Activated CD8-positive, alpha-beta T cell treated with anti-CD3 and anti-CD28 coated beads for 36 hours (primary cell): ENCODE results near the gene SLC5A5. TPM values are rescaled to one million over a fixed set of nuclear protein-coding genes. Genes with fewer than 3 reads are reported as not detected.

Experiments used
- ATAC-seq: fragments of 200-7000 bp; cut with Tn5 transposase; one replicate; pipeline ENCODE4 v1.10.0; 2021; ENCODE audit warnings: mild to moderate bottlenecking, moderate library complexity
- CTCF ChIA-PET: fragments of 350-600 bp; sonication (Branson Sonifier 250); formaldehyde crosslinking; loops from one replicate; lab custom pipeline; 2021; ENCODE audit warnings: antibody characterized with exemption; lab: Charles Lee
- POLR2A ChIA-PET: fragments of 350-600 bp; sonication (Branson Sonifier 250); formaldehyde crosslinking; loops from one replicate; lab custom pipeline; 2021; ENCODE audit warnings: antibody characterized with exemption; lab: Charles Lee
- DNase-seq: peaks from one replicate; pipeline ENCODE4 v3.0.0-alpha.2; 2020
- H3K27ac Mint-ChIP-seq: one replicate; pipeline ENCODE4 v1.8.0; 2021; ENCODE audit warnings: mild to moderate bottlenecking, mixed read lengths
- H3K27me3 Mint-ChIP-seq: one replicate; pipeline ENCODE4 v1.8.0; 2021; ENCODE audit warnings: mixed read lengths
- H3K36me3 Mint-ChIP-seq: one replicate; pipeline ENCODE4 v1.8.0; 2021; ENCODE audit warnings: low read depth, mixed read lengths
- H3K4me1 Mint-ChIP-seq: one replicate; pipeline ENCODE4 v1.8.0; 2021; ENCODE audit warnings: low read depth, mixed read lengths
- H3K4me3 Mint-ChIP-seq: one replicate; pipeline ENCODE4 v1.8.0; 2021; ENCODE audit warnings: mild to moderate bottlenecking, moderate library complexity, mixed read lengths
- H3K9me3 Mint-ChIP-seq: one replicate; pipeline ENCODE4 v1.8.0; 2021; ENCODE audit warnings: mixed read lengths
- CTCF ChIP-seq: fragments of 200-600 bp; IDR thresholded peaks from one replicate; pipeline ENCODE4 v1.8.0; 2022; ENCODE audit warnings: antibody characterized with exemption, mild to moderate bottlenecking
- intact Hi-C: fragments of 100-400 bp; cut with micrococcal nuclease; formaldehyde crosslinking; loops from one replicate; pipeline ENCODE4 v1.10.0; 2022
- total RNA-seq, 2 experiments: library from RNA; stranded (reverse); gene quantifications; one replicate each; pipeline ENCODE4 v1.2.3, GENCODE V29; 2021

Gene SLC5A5
- total RNA-seq, 2 experiments from 2014 or later, result 0.87 to 0.99 TPM

GRCh38 chr19:17841810-17842662, 29.7 kb upstream of the SLC5A5 start:
- peaks cover 39% of the 10 kb centered on the region for H3K4me1 Mint-ChIP-seq
- ATAC-seq (peak; percentile 91), DNase-seq (peak; percentile 84)
- H3K9me3 Mint-ChIP-seq, result no peaks in the 10 kb centered on the region
- intact Hi-C loops, result no loop called here
- H3K27me3 Mint-ChIP-seq, result no peaks in the 10 kb centered on the region
- no peak overlapping the region for H3K4me3 Mint-ChIP-seq
- POLR2A ChIA-PET, result interaction anchor here (0.9 to 2.2 kb wide), 5 partner anchors 8 to 122 kb away, joined by 3 to 11 read pairs (median 9); no protein-coding TSS in a partner anchor
- no peak for TF ChIP-seq CTCF
- peaks cover 71% of the 10 kb centered on the region for H3K36me3 Mint-ChIP-seq
- H3K27ac Mint-ChIP-seq, result no peak overlapping the region
- CTCF ChIA-PET, result interaction anchor here (1.6 kb wide), 1 partner anchor 17 kb away, joined by 3 read pairs; the partner anchor contains the start of gene RPL18A

- POLR2A ChIA-PET, result interaction anchor here (0.9 to 2.2 kb wide), 6 partner anchors 9 to 22 kb away, joined by 3 to 11 read pairs (median 6); no protein-coding TSS in a partner anchor
- no peak for TF ChIP-seq CTCF
- no peak overlapping the region for H3K27ac Mint-ChIP-seq
- no peaks in the 10 kb centered on the region for H3K27me3 Mint-ChIP-seq
- CTCF ChIA-PET, result interaction anchor here (1.6 kb wide), 1 partner anchor 17 kb away, joined by 3 read pairs; the partner anchor contains the start of gene RPL18A
- peaks cover 70% of the 10 kb centered on the region for H3K36me3 Mint-ChIP-seq
- ATAC-seq (no peak), DNase-seq (no peak)
- no peaks in the 10 kb centered on the region for H3K9me3 Mint-ChIP-seq
- H3K4me3 Mint-ChIP-seq, result no peak overlapping the region
- intact Hi-C loops, result no loop called here
- H3K4me1 Mint-ChIP-seq, result peaks cover 39% of the 10 kb centered on the region
Observed at GRCh38 chr19:17842663-17843291, 29.0 kb upstream of the SLC5A5 start.

GRCh38 chr19:17843292-17843827, 28.4 kb upstream of the SLC5A5 start:
- peaks cover 64% of the 10 kb centered on the region for H3K36me3 Mint-ChIP-seq
- intact Hi-C loops, result no loop called here
- ChIA-PET CTCF (interaction anchor here (1.6 to 2.0 kb wide), 2 partner anchors 16 to 89 kb away, joined by 3 to 5 read pairs; partner anchors contain the start of genes CCDC124 and RPL18A), POLR2A (interaction anchor here (1.4 to 2.2 kb wide), 5 partner anchors 9 to 22 kb away, joined by 3 to 11 read pairs (median 9); no protein-coding TSS in a partner anchor)
- DNase-seq, result no peak
- peak overlapping the region; percentile 75 for H3K27ac Mint-ChIP-seq
- no peak overlapping the region for H3K4me3 Mint-ChIP-seq
- no peak for TF ChIP-seq CTCF
- no peak for ATAC-seq
- peaks cover 41% of the 10 kb centered on the region for H3K4me1 Mint-ChIP-seq
- H3K9me3 Mint-ChIP-seq, result no peaks in the 10 kb centered on the region
- no peaks in the 10 kb centered on the region for H3K27me3 Mint-ChIP-seq

GRCh38 chr19:17843908-17844490, 27.7 kb upstream of the SLC5A5 start:
- peak overlapping the region; percentile 42 for H3K4me3 Mint-ChIP-seq
- no peaks in the 10 kb centered on the region for H3K27me3 Mint-ChIP-seq
- no peaks in the 10 kb centered on the region for H3K9me3 Mint-ChIP-seq
- DNase-seq, result no peak
- TF ChIP-seq CTCF, result no peak
- peaks cover 46% of the 10 kb centered on the region for H3K4me1 Mint-ChIP-seq
- peaks cover 60% of the 10 kb centered on the region for H3K36me3 Mint-ChIP-seq
- peak overlapping the region; percentile 78 for H3K27ac Mint-ChIP-seq
- ATAC-seq, result no peak
- ChIA-PET POLR2A (interaction anchor here (1.3 to 2.2 kb wide), 6 partner anchors 10 to 95 kb away, joined by 3 to 11 read pairs (median 6); no protein-coding TSS in a partner anchor), CTCF (interaction anchor here (2.0 kb wide), 1 partner anchor 89 kb away, joined by 5 read pairs; the partner anchor contains the start of gene CCDC124)
- intact Hi-C loops, result no loop called here
